Gastrocnemius medialis (tissue), 4 donors: Measurements from ENCODE around the gene ALCAM.

Source experiments
- POLR2A ChIP-seq, 2 donors: fragments of 450-650 bp; IDR thresholded peaks; one replicate each; pipeline ENCODE4 v1.6.1; 2017; ENCODE audit warnings: antibody characterized with exemption in 2 of 2, mild to moderate bottlenecking in 2 of 2, moderate library complexity in 2 of 2
- TF ChIP-seq, protein P1 (sequence below), 5 experiments: fragments of 450-650 bp in 3 of 5; fragments of 200-600 bp in 2 of 5; sonication (generic) in 2 of 5; IDR thresholded peaks in 4 of 5; conservative IDR thresholded peaks in 1 of 5; 1 replicate in 4 of 5; 2 replicates in 1 of 5; pipeline ENCODE4 v1.5.1; 2016 to 2019; ENCODE audit warnings: antibody characterized with exemption in 5 of 5, mild to moderate bottlenecking in 3 of 5, moderate library complexity in 3 of 5

- no peak for TF ChIP-seq POLR2A (IDR thresholded peaks at IDR 0.05)
- TF ChIP-seq, protein P1, sequence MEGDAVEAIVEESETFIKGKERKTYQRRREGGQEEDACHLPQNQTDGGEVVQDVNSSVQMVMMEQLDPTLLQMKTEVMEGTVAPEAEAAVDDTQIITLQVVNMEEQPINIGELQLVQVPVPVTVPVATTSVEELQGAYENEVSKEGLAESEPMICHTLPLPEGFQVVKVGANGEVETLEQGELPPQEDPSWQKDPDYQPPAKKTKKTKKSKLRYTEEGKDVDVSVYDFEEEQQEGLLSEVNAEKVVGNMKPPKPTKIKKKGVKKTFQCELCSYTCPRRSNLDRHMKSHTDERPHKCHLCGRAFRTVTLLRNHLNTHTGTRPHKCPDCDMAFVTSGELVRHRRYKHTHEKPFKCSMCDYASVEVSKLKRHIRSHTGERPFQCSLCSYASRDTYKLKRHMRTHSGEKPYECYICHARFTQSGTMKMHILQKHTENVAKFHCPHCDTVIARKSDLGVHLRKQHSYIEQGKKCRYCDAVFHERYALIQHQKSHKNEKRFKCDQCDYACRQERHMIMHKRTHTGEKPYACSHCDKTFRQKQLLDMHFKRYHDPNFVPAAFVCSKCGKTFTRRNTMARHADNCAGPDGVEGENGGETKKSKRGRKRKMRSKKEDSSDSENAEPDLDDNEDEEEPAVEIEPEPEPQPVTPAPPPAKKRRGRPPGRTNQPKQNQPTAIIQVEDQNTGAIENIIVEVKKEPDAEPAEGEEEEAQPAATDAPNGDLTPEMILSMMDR (IDR thresholded peaks at IDR 0.05 in 4 of 5, conservative IDR thresholded peaks at IDR 0.05 in 1 of 5) = no peak
Measured at GRCh38 chr3:105495021-105495420, 128.3 kb downstream of the ALCAM start.
